ENCODE results near the gene ZNRF3.
"Not testable (repeated sequence)": the region's sequence is repeated elsewhere in the genome, so short reads cannot be mapped to it uniquely, and the experiment has no call there.

The ZNRF3 gene

DNA sequence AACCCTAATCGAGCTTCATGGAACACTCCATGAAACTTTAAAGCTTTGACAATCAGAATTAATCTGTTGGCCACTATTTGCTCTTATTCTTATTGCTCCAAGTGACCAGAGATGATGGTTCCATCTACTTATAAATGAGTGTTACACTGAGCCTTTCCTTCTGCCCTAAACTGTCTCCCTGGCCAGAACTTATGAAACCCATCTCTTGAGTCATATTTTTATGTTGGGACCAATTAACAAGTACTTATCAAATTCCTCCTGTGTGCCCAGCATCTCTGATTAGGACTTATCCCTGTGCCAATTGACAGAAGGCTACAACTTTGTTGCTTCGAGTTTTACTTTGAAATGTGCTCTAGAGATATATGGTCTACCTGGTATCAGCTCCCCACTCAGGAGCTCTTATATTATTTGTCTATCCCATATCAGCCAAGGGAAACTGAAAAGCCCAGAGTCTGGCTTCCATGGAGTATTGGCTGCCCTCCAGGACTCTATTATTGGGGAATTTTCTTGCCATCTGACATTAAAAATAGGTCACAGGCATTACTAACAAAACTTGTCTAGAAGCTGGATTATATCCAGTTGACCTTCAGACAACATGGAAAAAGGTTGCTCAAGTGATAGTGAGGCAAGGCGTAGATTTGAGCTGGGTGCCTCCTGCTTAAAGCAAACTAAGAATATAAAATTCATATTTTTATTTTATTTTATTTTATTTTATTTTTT, 198.3 kb downstream of the ZNRF3 start:
- DNase-seq (ENCODE audit: insufficient read length, low spot score): no peak
- no peak for FAIRE-seq
- no peak for TF ChIP-seq POU2F2 (IDR thresholded peaks at IDR 0.05; ENCODE audit: low read depth, low read length)
- no peak for TF ChIP-seq TAF1 (IDR thresholded peaks at IDR 0.05; ENCODE audit: low read depth, low read length)
- no peak for TF ChIP-seq PAX5 (IDR thresholded peaks at IDR 0.05; ENCODE audit: insufficient read depth, low read length, severe bottlenecking)
- TF ChIP-seq POLR2AphosphoS5 (IDR thresholded peaks at IDR 0.05; ENCODE audit: low read depth, low read length): no peak
- no peak for TF ChIP-seq SPI1 (IDR thresholded peaks at IDR 0.05; ENCODE audit: low read depth, low read length)
- TF ChIP-seq POLR2A (IDR thresholded peaks at IDR 0.05; ENCODE audit: low read depth, low read length): no peak

DNA sequence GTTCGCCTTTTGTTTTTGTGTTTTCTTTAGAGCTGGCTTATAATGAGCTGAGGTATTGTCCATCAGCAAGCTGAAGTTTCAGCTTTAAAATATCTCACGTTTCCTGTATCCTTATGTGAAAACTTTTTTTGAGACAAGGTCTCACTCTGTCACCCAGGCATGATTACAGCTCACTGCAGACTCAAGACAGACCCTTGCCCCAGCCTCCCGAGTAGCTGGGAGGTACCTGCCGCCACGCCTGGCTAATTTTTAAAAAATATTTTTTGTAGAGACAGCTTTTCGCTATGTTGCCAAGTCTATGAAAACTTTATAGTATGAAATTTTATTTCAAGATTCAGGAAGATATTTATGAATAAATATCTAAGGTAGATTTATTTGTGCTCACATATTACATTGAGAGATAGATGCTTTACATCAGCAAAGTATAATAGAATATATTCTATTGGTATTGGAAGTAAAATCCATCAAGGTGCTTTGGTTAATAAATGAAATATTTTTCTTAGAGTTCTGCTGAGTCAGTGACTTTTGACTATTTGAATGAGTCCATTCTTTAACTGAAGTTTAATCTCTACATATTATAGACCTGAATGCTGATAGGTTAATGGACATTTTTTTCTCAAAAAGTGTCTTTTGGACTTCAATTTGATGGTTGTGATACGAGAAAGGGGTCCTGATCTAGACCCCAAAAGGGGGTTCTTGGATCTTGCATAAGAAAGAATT, 199.6 kb downstream of the ZNRF3 start:
- FAIRE-seq: no peak
- TF ChIP-seq POU2F2 (IDR thresholded peaks at IDR 0.05; ENCODE audit: low read depth, low read length) (no peak), POLR2AphosphoS5 (IDR thresholded peaks at IDR 0.05; ENCODE audit: low read depth, low read length) (no peak), SPI1 (IDR thresholded peaks at IDR 0.05; ENCODE audit: low read depth, low read length) (no peak), PAX5 (IDR thresholded peaks at IDR 0.05; ENCODE audit: insufficient read depth, low read length, severe bottlenecking) (no peak), TAF1 (IDR thresholded peaks at IDR 0.05; ENCODE audit: low read depth, low read length) (no peak), POLR2A (IDR thresholded peaks at IDR 0.05; ENCODE audit: low read depth, low read length) (no peak)
- DNase-seq (ENCODE audit: insufficient read length, low spot score): no peak

DNA sequence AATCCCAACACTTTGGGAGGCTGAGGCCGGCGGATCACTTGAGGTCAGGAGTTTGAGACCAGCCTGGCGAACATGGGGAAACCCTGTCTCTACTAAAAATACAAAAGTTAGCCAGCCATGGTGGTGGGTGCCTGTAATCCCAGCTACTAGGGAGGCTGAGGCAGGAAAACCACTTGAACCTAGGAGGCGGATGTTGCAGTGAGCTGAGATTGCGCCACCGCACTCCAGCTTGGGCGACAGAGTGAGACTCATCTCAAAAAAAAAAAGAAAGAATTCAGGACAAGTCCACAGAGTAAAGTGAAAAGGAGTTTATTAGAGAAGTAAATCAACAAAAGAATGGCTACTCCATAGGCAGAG, 200.2 kb downstream of the ZNRF3 start:
- FAIRE-seq; DNase-seq (ENCODE audit: insufficient read length, low spot score): not testable (repeated sequence)

DNA sequence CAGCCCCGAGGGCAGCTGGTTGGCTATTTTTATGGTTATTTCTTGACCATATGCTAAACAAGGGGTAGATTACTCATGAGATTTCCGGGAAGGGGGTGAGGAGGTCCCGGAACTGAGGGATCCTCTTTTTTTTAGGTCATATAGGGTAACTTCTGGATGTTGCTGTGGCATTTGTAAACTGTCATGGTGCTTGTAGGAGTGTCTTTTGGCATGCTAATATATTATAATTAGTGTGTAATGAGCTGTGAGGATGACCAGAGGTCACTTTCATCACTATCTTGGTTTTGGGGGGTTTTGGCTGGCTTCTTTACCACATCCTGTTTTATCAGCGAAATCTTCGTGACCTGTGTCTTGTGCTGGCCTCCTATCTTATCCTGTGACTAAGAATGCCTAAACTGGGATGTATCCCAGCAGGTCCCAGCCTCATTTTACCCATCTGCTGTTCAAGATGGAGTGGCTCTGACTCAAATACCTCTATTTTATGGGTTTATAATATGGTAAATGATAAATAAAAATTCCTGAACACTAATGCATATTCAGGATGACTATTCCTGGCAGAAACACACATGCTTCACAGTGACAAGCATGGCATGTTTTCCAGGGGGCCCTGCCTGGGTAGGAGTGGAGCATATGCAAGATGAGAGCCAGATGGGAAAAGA, 200.7 kb downstream of the ZNRF3 start:
- TF ChIP-seq PAX5 (IDR thresholded peaks at IDR 0.05; ENCODE audit: insufficient read depth, low read length, severe bottlenecking) (no peak), POU2F2 (IDR thresholded peaks at IDR 0.05; ENCODE audit: low read depth, low read length) (no peak), POLR2AphosphoS5 (IDR thresholded peaks at IDR 0.05; ENCODE audit: low read depth, low read length) (no peak), TAF1 (IDR thresholded peaks at IDR 0.05; ENCODE audit: low read depth, low read length) (no peak), POLR2A (IDR thresholded peaks at IDR 0.05; ENCODE audit: low read depth, low read length) (no peak), SPI1 (IDR thresholded peaks at IDR 0.05; ENCODE audit: low read depth, low read length) (no peak)
- DNase-seq (ENCODE audit: insufficient read length, low spot score): no peak
- no peak for FAIRE-seq

DNA sequence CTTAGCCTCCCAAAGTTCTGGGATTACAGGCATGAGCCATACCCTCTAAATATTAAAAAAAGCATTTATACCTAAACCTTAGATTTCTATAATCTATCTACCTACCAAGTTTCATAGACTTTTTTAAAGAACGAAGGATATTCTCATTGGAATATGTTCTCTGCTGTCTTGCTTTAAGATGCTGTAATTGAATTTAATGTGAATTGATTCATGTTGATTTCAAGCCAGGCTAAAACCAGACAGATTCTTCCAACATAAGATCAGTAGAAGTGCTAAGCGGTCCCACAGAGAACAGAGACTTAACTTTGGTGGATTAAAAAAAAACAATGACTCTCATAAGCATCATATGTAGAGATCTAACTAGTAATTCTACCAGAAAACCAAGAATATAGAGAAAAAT, 203.6 kb downstream of the ZNRF3 start:
- no peak for DNase-seq (ENCODE audit: insufficient read length, low spot score)
- FAIRE-seq: no peak

DNA sequence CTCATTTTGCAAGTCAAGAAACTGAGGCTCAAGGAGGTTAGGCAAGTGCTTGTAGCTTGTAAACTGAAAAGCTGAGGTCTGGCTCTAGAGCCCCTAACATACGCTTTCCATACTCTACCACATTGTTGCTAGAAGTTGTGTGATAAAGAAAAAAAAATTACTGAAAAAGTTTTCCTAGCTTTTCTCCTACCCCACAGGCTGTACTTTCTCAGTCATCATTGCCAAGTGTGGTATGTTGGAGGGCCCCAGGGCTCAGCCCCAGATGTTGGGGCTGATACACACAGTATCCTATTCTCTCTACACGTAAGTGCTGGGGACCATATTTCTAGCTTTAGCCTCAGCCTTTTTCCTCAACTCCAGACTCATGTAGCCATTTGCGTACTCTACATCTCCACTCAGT, 205.4 kb downstream of the ZNRF3 start:
- DNase-seq (ENCODE audit: insufficient read length, low spot score) (no peak), FAIRE-seq (no peak)
- TF ChIP-seq TAF1 (IDR thresholded peaks at IDR 0.05; ENCODE audit: low read depth, low read length) (no peak), SPI1 (IDR thresholded peaks at IDR 0.05; ENCODE audit: low read depth, low read length) (no peak), PAX5 (IDR thresholded peaks at IDR 0.05; ENCODE audit: insufficient read depth, low read length, severe bottlenecking) (no peak), POLR2A (IDR thresholded peaks at IDR 0.05; ENCODE audit: low read depth, low read length) (no peak), POU2F2 (IDR thresholded peaks at IDR 0.05; ENCODE audit: low read depth, low read length) (no peak), POLR2AphosphoS5 (IDR thresholded peaks at IDR 0.05; ENCODE audit: low read depth, low read length) (no peak)

More for the DNA sequence above, 203.6 kb downstream of the ZNRF3 start:
- TF ChIP-seq SPI1 (IDR thresholded peaks at IDR 0.05; ENCODE audit: low read depth, low read length) (no peak), PAX5 (IDR thresholded peaks at IDR 0.05; ENCODE audit: insufficient read depth, low read length, severe bottlenecking) (no peak), POLR2A (IDR thresholded peaks at IDR 0.05; ENCODE audit: low read depth, low read length) (no peak), POU2F2 (IDR thresholded peaks at IDR 0.05; ENCODE audit: low read depth, low read length) (no peak), POLR2AphosphoS5 (IDR thresholded peaks at IDR 0.05; ENCODE audit: low read depth, low read length) (no peak), TAF1 (IDR thresholded peaks at IDR 0.05; ENCODE audit: low read depth, low read length) (no peak)

DNA sequence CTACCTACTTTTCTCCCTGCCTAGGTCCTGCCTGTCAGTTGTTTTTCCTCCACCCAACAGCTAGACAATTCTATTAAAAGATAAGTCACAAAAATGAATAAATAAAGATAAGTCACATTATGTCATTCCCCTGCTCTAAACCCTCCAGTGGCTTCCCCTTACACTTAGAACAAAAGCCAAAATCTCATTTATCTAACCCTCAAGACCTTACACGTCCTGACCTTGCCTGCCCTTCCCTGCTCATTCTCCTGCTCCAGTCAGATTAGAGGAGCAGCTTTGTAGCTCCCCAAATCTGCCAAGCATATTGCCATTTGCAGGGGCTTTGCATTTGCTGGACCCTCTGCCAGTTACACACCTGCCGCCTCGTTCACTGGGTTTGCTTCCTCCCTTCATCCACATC, 206.1 kb downstream of the ZNRF3 start:
- DNase-seq (ENCODE audit: insufficient read length, low spot score): no peak
- no peak for TF ChIP-seq PAX5 (IDR thresholded peaks at IDR 0.05; ENCODE audit: insufficient read depth, low read length, severe bottlenecking)
- TF ChIP-seq POU2F2 (IDR thresholded peaks at IDR 0.05; ENCODE audit: low read depth, low read length): no peak
- no peak for TF ChIP-seq SPI1 (IDR thresholded peaks at IDR 0.05; ENCODE audit: low read depth, low read length)
- TF ChIP-seq POLR2AphosphoS5 (IDR thresholded peaks at IDR 0.05; ENCODE audit: low read depth, low read length): no peak
- no peak for TF ChIP-seq POLR2A (IDR thresholded peaks at IDR 0.05; ENCODE audit: low read depth, low read length)
- TF ChIP-seq TAF1 (IDR thresholded peaks at IDR 0.05; ENCODE audit: low read depth, low read length): no peak
- no peak for FAIRE-seq

DNA sequence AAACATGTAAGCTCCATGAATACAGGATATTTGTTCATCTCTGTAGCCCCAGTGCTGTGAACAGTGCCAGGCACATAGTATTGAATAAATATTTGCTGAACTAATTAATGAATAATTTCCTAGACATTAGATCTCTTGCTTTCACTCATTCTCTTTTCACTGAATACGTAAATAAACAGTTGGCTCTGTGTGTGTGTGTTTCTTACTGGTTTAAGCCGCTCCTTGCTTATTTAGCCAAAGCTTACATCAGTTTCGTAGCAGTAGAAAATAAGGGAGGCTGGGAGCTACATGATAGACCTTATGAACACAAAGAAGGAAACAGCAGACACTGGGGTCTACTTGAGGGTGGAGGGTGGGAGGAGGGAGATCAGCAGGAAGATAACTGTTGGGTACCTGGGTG, 206.7 kb downstream of the ZNRF3 start:
- TF ChIP-seq TAF1 (IDR thresholded peaks at IDR 0.05; ENCODE audit: low read depth, low read length) (no peak), POLR2AphosphoS5 (IDR thresholded peaks at IDR 0.05; ENCODE audit: low read depth, low read length) (no peak), POLR2A (IDR thresholded peaks at IDR 0.05; ENCODE audit: low read depth, low read length) (no peak), POU2F2 (IDR thresholded peaks at IDR 0.05; ENCODE audit: low read depth, low read length) (no peak), SPI1 (IDR thresholded peaks at IDR 0.05; ENCODE audit: low read depth, low read length) (no peak), PAX5 (IDR thresholded peaks at IDR 0.05; ENCODE audit: insufficient read depth, low read length, severe bottlenecking) (no peak)
- no peak for FAIRE-seq
- no peak for DNase-seq (ENCODE audit: insufficient read length, low spot score)

DNA sequence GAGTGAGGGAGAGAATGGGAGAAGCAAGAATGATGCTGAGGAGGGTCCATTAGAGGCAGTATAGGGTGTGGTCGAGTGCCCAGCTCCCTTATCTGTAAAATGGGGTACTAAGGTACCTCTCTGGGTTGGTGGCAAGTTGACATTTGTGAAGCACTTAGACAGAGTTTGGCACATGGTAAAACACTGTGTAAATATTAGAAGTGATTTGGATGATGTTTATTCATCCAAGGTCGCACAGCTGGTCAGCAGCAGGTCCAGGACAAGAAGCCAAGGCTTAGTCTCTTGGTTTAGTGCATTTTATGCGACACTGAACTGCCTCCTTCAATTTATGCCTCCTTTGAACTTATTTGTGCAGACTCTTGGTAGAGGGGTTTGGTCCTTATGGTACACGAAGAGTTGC, 208.9 kb downstream of the ZNRF3 start:
- no peak for FAIRE-seq
- TF ChIP-seq POLR2A (IDR thresholded peaks at IDR 0.05; ENCODE audit: low read depth, low read length) (no peak), TAF1 (IDR thresholded peaks at IDR 0.05; ENCODE audit: low read depth, low read length) (no peak), SPI1 (IDR thresholded peaks at IDR 0.05; ENCODE audit: low read depth, low read length) (no peak), POU2F2 (IDR thresholded peaks at IDR 0.05; ENCODE audit: low read depth, low read length) (no peak), PAX5 (IDR thresholded peaks at IDR 0.05; ENCODE audit: insufficient read depth, low read length, severe bottlenecking) (no peak), POLR2AphosphoS5 (IDR thresholded peaks at IDR 0.05; ENCODE audit: low read depth, low read length) (no peak)
- DNase-seq (ENCODE audit: insufficient read length, low spot score): no peak
